ENCODE results near the gene CCDC121. TPM values are rescaled to one million over a fixed set of nuclear protein-coding genes. Genes with fewer than 3 reads are reported as not detected.
"Not testable (repeated sequence)": the region's sequence is repeated elsewhere in the genome, so short reads cannot be mapped to it uniquely, and the experiment has no call there.

The CCDC121 gene
- total RNA-seq, 3 donors from 2014 or later (not counting 1 experiment from before 2014, with no cell fraction given) = 0.25 to 0.58 (median 0.42) TPM

GRCh38 chr2:27606611-27607010 is 22.2 kb downstream of the CCDC121 start:
- no peaks in the 10 kb centered on the region for H3K4me1 ChIP-seq (ENCODE audit: control insufficient read depth, insufficient read depth, low read length)
- no peak overlapping the region for H3K4me3 Mint-ChIP-seq
- H3K27me3 ChIP-seq (ENCODE audit: control insufficient read depth, insufficient read depth, low read length) = no peaks in the 10 kb centered on the region
- no peaks in the 10 kb centered on the region for H3K27me3 Mint-ChIP-seq (ENCODE audit: low read depth in 2 of 2)
- WGBS (ENCODE audit: insufficient coverage) = 100% methylated on average over 2 of the region's 2 CpGs
- H3K27ac Mint-ChIP-seq = peak overlapping the region in 1 of 2 donors; percentile 18
- no peaks in the 10 kb centered on the region for H3K9me3 Mint-ChIP-seq
- H3K27ac ChIP-seq (ENCODE audit: low read length) = no peak overlapping the region
- peaks cover 56% of the 10 kb centered on the region for H3K36me3 ChIP-seq (ENCODE audit: control insufficient read depth, insufficient read depth, low read length)
- H3K36me3 Mint-ChIP-seq = peaks cover 21% of the 10 kb centered on the region
- DNase-seq (no peak), ATAC-seq (no peak)
- intact Hi-C loops (cut with micrococcal nuclease) = no loop called here
- no peak for TF ChIP-seq CTCF (IDR thresholded peaks at IDR 0.05)
- peaks cover 0 to 12% of the 10 kb centered on the region in 2 donors for H3K4me1 Mint-ChIP-seq
- no peak overlapping the region for H3K4me3 ChIP-seq (ENCODE audit: low read length)
- H3K9me3 ChIP-seq (ENCODE audit: control insufficient read depth, insufficient read depth, low read length) = no peaks in the 10 kb centered on the region

DNA sequence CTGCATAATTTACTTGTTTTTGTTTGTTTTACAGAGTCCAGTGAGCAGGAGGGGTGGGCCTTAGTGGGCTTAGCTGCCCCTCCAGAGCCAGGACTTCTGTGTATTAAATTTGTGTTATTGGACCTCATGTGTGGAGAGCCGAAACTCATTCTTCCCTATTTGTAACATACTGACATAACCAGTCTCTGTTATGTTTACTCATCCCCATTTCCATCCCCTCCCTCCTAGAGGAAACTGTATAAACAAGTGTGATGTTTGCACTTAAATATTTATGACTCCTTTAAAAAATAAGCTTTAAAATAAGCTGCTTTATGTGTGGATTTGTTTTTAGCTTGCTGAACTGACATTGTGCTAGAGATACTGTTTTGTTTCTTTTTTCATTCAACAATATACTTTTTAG is 32.2 kb downstream of the CCDC121 start:
- WGBS (ENCODE audit: insufficient coverage) = 100% methylated on average over 1 of the region's 1 CpG
- Mint-ChIP-seq H3K36me3 (peaks cover 31% of the 10 kb centered on the region), H3K27ac (peak overlapping the region in 1 of 2 donors; percentile 14), H3K9me3 (peaks cover 0 to 7% of the 10 kb centered on the region in 2 donors), H3K27me3 (ENCODE audit: low read depth in 2 of 2) (no peaks in the 10 kb centered on the region), H3K4me1 (peaks cover 28 to 45% of the 10 kb centered on the region in 2 donors), H3K4me3 (no peak overlapping the region)
- no peak for TF ChIP-seq CTCF (IDR thresholded peaks at IDR 0.05)
- Histone ChIP-seq H3K27ac (ENCODE audit: low read length) (no peak overlapping the region), H3K4me3 (ENCODE audit: low read length) (no peak overlapping the region), H3K4me1 (ENCODE audit: control insufficient read depth, insufficient read depth, low read length) (peaks cover 10% of the 10 kb centered on the region), H3K9me3 (ENCODE audit: control insufficient read depth, insufficient read depth, low read length) (peaks cover 12% of the 10 kb centered on the region), H3K36me3 (ENCODE audit: control insufficient read depth, insufficient read depth, low read length) (peaks cover 31% of the 10 kb centered on the region), H3K27me3 (ENCODE audit: control insufficient read depth, insufficient read depth, low read length) (no peaks in the 10 kb centered on the region)
- intact Hi-C loops (cut with micrococcal nuclease) = no loop called here
- no peak for ATAC-seq
- DNase-seq = no peak

DNA sequence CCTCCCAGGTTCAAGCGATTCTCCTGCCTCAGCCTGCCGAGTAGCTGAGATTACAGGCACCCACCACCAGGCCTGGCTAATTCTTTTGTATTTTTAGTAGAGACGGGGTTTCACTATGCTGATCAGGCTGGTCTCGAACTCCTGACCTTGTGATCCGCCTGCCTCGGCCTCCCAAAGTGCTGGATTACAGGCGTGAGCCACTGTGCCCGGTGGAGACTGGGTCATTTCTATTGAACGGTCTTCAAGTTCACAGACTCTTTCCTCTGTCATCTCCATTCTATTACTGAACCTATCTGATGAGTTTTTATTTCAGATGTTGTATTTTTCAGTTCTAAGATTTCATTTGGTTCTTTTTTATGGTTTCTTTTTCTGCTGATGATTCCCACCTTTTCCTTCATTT is 33.4 kb downstream of the CCDC121 start:
- peaks cover 24% of the 10 kb centered on the region for H3K36me3 Mint-ChIP-seq

GRCh38 chr2:27594020-27594703 is 34.6 kb downstream of the CCDC121 start:
- H3K27ac ChIP-seq (ENCODE audit: low read length); H3K27me3 ChIP-seq (ENCODE audit: control insufficient read depth, insufficient read depth, low read length); H3K36me3 ChIP-seq (ENCODE audit: control insufficient read depth, insufficient read depth, low read length); ATAC-seq; H3K27me3 Mint-ChIP-seq (ENCODE audit: low read depth in 2 of 2); H3K27ac Mint-ChIP-seq; DNase-seq; intact Hi-C loops (cut with micrococcal nuclease); H3K4me3 Mint-ChIP-seq; H3K4me3 ChIP-seq (ENCODE audit: low read length): not testable (repeated sequence)
- WGBS (ENCODE audit: insufficient coverage) = 98% methylated on average over 45 of the region's 45 CpGs
- Mint-ChIP-seq H3K4me1 (peaks cover 46 to 49% of the 10 kb centered on the region in 2 donors), H3K36me3 (peaks cover 25% of the 10 kb centered on the region), H3K9me3 (peaks cover 0 to 12% of the 10 kb centered on the region in 2 donors)
- Histone ChIP-seq H3K4me1 (ENCODE audit: control insufficient read depth, insufficient read depth, low read length) (peaks cover 13% of the 10 kb centered on the region), H3K9me3 (ENCODE audit: control insufficient read depth, insufficient read depth, low read length) (peaks cover 12% of the 10 kb centered on the region)

More for the DNA sequence above, 33.4 kb downstream of the CCDC121 start:
- ATAC-seq; H3K27me3 Mint-ChIP-seq (ENCODE audit: low read depth in 2 of 2); H3K4me3 Mint-ChIP-seq; H3K4me3 ChIP-seq (ENCODE audit: low read length); DNase-seq; H3K27me3 ChIP-seq (ENCODE audit: control insufficient read depth, insufficient read depth, low read length); H3K27ac Mint-ChIP-seq; H3K27ac ChIP-seq (ENCODE audit: low read length); intact Hi-C loops (cut with micrococcal nuclease): not testable (repeated sequence)
- 96% methylated on average over 9 of the region's 9 CpGs for WGBS (ENCODE audit: insufficient coverage)
- H3K9me3 Mint-ChIP-seq = peaks cover 0 to 11% of the 10 kb centered on the region in 2 donors
- Histone ChIP-seq H3K4me1 (ENCODE audit: control insufficient read depth, insufficient read depth, low read length) (peaks cover 13% of the 10 kb centered on the region), H3K36me3 (ENCODE audit: control insufficient read depth, insufficient read depth, low read length) (peaks cover 21% of the 10 kb centered on the region), H3K9me3 (ENCODE audit: control insufficient read depth, insufficient read depth, low read length) (peaks cover 12% of the 10 kb centered on the region)
- H3K4me1 Mint-ChIP-seq = peaks cover 36 to 51% of the 10 kb centered on the region in 2 donors

Data from natural killer cell (primary cell).